ENCODE data around the gene MSRB1.

The MSRB1 gene

GRCh38 chr16:1895949-1896675 lies 46.9 kb downstream of the MSRB1 start:
- Histone ChIP-seq H3K36me3 (ENCODE audit: control insufficient read depth, low read length) (no peaks in the 10 kb centered on the region), H3K4me3 (ENCODE audit: low read length) (no peak overlapping the region), H3K4me1 (ENCODE audit: control insufficient read depth, low read length) (no peaks in the 10 kb centered on the region), H3K4me2 (ENCODE audit: low read length) (no peak overlapping the region), H3F3A (ENCODE audit: control insufficient read depth, insufficient read depth) (no peaks in the 10 kb centered on the region), H3K27me3 (ENCODE audit: control insufficient read depth, low read length) (no peaks in the 10 kb centered on the region), H3K9me3 (ENCODE audit: control insufficient read depth, insufficient read depth, low read length) (no peaks in the 10 kb centered on the region), H3K9me2 (replicated peaks; ENCODE audit: control insufficient read depth, low read length) (no peaks in the 10 kb centered on the region), H4K20me1 (ENCODE audit: control insufficient read depth, insufficient read depth, low read depth, low read length) (no peaks in the 10 kb centered on the region), H3K27ac (ENCODE audit: low read depth, low read length) (no peak overlapping the region), H3K79me2 (ENCODE audit: control insufficient read depth, low read length) (no peaks in the 10 kb centered on the region)
- TF ChIP-seq EZH2phosphoT487 (IDR thresholded peaks at IDR 0.05; ENCODE audit: borderline replicate concordance, low read length) = no peak
- TF ChIP-seq CTCF (IDR thresholded peaks at IDR 0.05; ENCODE audit: low read depth, low read length, poor library complexity, severe bottlenecking) = no peak

GRCh38 chr16:1895068-1895467 lies 47.9 kb downstream of the MSRB1 start:
- TF ChIP-seq CTCF (IDR thresholded peaks at IDR 0.05; ENCODE audit: low read depth, low read length, poor library complexity, severe bottlenecking) (no peak), EZH2phosphoT487 (IDR thresholded peaks at IDR 0.05; ENCODE audit: borderline replicate concordance, low read length) (no peak)
- no peak overlapping the region for H3K27ac ChIP-seq (ENCODE audit: low read depth, low read length)
- no peaks in the 10 kb centered on the region for H3K27me3 ChIP-seq (ENCODE audit: control insufficient read depth, low read length)
- H3F3A ChIP-seq (ENCODE audit: control insufficient read depth, insufficient read depth) = no peaks in the 10 kb centered on the region
- H3K9me2 ChIP-seq (replicated peaks; ENCODE audit: control insufficient read depth, low read length) = no peaks in the 10 kb centered on the region
- no peaks in the 10 kb centered on the region for H4K20me1 ChIP-seq (ENCODE audit: control insufficient read depth, insufficient read depth, low read depth, low read length)
- H3K4me3 ChIP-seq (ENCODE audit: low read length) = no peak overlapping the region
- no peaks in the 10 kb centered on the region for H3K36me3 ChIP-seq (ENCODE audit: control insufficient read depth, low read length)
- H3K79me2 ChIP-seq (ENCODE audit: control insufficient read depth, low read length) = no peaks in the 10 kb centered on the region
- H3K4me1 ChIP-seq (ENCODE audit: control insufficient read depth, low read length) = no peaks in the 10 kb centered on the region
- no peaks in the 10 kb centered on the region for H3K9me3 ChIP-seq (ENCODE audit: control insufficient read depth, insufficient read depth, low read length)
- no peak overlapping the region for H3K4me2 ChIP-seq (ENCODE audit: low read length)

GRCh38 chr16:1890708-1891050 lies 52.3 kb downstream of the MSRB1 start:
- no peaks in the 10 kb centered on the region for H3K9me3 ChIP-seq (ENCODE audit: control insufficient read depth, insufficient read depth, low read length)
- no peaks in the 10 kb centered on the region for H3K4me1 ChIP-seq (ENCODE audit: control insufficient read depth, low read length)
- no peak overlapping the region for H3K4me3 ChIP-seq (ENCODE audit: low read length)
- no peaks in the 10 kb centered on the region for H3K36me3 ChIP-seq (ENCODE audit: control insufficient read depth, low read length)
- no peaks in the 10 kb centered on the region for H3K79me2 ChIP-seq (ENCODE audit: control insufficient read depth, low read length)
- TF ChIP-seq CTCF (IDR thresholded peaks at IDR 0.05; ENCODE audit: low read depth, low read length, poor library complexity, severe bottlenecking) (no peak), EZH2phosphoT487 (IDR thresholded peaks at IDR 0.05; ENCODE audit: borderline replicate concordance, low read length) (no peak)
- no peaks in the 10 kb centered on the region for H3K27me3 ChIP-seq (ENCODE audit: control insufficient read depth, low read length)
- H4K20me1 ChIP-seq (ENCODE audit: control insufficient read depth, insufficient read depth, low read depth, low read length) = no peaks in the 10 kb centered on the region
- no peak overlapping the region for H3K4me2 ChIP-seq (ENCODE audit: low read length)
- no peaks in the 10 kb centered on the region for H3F3A ChIP-seq (ENCODE audit: control insufficient read depth, insufficient read depth)
- no peaks in the 10 kb centered on the region for H3K9me2 ChIP-seq (replicated peaks; ENCODE audit: control insufficient read depth, low read length)
- H3K27ac ChIP-seq (ENCODE audit: low read depth, low read length) = no peak overlapping the region

All from DOHH2 (cell line).